Parathyroid adenoma (tissue), 2 donors: ENCODE data around the gene PSG1.
A peak's percentile ranks its signal among the peaks of the same experiment; 100 is the strongest.
"Not testable (repeated sequence)": the region's sequence is repeated elsewhere in the genome, so short reads cannot be mapped to it uniquely, and the experiment has no call there.

Experiments used
- H2AFZ ChIP-seq: fragments of 300-600 bp; sonication (generic); one replicate; pipeline ENCODE4 v1.7.0; 2017; ENCODE audit warnings: antibody characterized with exemption, mild to moderate bottlenecking
- H3K27ac ChIP-seq: fragments of 300-600 bp; sonication (generic); one replicate; pipeline ENCODE4 v1.7.0; 2017
- H3K27me3 ChIP-seq: fragments of 300-600 bp; sonication (generic); one replicate; pipeline ENCODE4 v1.7.0; 2017; ENCODE audit warnings: low read length; ENCODE audit not compliant: control insufficient read depth, insufficient read depth
- H3K36me3 ChIP-seq: fragments of 300-600 bp; sonication (generic); one replicate; pipeline ENCODE4 v1.7.0; 2017; ENCODE audit warnings: low read length; ENCODE audit not compliant: control insufficient read depth, insufficient read depth
- H3K4me1 ChIP-seq: fragments of 300-600 bp; sonication (generic); one replicate; pipeline ENCODE4 v1.7.0; 2017; ENCODE audit warnings: control low read depth
- H3K4me2 ChIP-seq: fragments of 300-600 bp; sonication (generic); one replicate; pipeline ENCODE4 v1.7.0; 2017; ENCODE audit warnings: low read length
- H3K4me3 ChIP-seq: fragments of 300-600 bp; sonication (generic); one replicate; pipeline ENCODE4 v1.7.0; 2017; ENCODE audit warnings: low read depth, low read length
- H3K79me2 ChIP-seq: fragments of 300-600 bp; sonication (generic); one replicate; pipeline ENCODE4 v1.7.0; 2017; ENCODE audit warnings: control low read depth
- H3K9ac ChIP-seq: fragments of 300-600 bp; sonication (generic); one replicate; pipeline ENCODE4 v1.7.0; 2017; ENCODE audit warnings: mild to moderate bottlenecking
- H3K9me3 ChIP-seq: fragments of 300-600 bp; sonication (generic); one replicate; pipeline ENCODE4 v1.7.0; 2017; ENCODE audit warnings: low read length; ENCODE audit not compliant: control insufficient read depth
- TF ChIP-seq, protein P1 (sequence below): fragments of 300-600 bp; sonication (generic); IDR thresholded peaks from one replicate; pipeline ENCODE4 v1.7.0; 2017; ENCODE audit warnings: antibody characterized with exemption, mild to moderate bottlenecking
- donor health status: primary hyperparathyroidism.

The PSG1 gene

DNA sequence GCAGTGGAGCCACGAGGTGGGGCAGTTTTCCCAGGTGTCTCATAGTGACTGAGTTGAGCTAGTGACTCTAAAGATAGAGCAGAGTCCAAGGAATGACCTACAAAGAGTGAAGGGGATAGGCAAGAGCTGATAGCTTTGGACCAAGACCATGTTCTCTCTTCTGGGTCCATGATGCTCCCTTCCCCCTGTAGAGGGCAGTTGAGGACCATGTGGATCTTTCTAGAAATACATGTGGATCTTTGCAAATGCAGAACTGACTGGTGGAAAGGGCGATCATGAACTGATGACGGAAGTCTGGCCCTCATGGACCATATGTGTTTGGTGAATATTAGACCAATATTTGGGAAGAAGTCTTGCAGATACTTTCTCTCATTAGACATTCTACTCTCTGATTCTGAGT is 6.9 kb downstream of the PSG1 start:
- no peaks in the 10 kb centered on the region for H3K79me2 ChIP-seq
- no peak overlapping the region for H3K9ac ChIP-seq
- H3K27ac ChIP-seq, result no peak overlapping the region
- TF ChIP-seq, protein P1, sequence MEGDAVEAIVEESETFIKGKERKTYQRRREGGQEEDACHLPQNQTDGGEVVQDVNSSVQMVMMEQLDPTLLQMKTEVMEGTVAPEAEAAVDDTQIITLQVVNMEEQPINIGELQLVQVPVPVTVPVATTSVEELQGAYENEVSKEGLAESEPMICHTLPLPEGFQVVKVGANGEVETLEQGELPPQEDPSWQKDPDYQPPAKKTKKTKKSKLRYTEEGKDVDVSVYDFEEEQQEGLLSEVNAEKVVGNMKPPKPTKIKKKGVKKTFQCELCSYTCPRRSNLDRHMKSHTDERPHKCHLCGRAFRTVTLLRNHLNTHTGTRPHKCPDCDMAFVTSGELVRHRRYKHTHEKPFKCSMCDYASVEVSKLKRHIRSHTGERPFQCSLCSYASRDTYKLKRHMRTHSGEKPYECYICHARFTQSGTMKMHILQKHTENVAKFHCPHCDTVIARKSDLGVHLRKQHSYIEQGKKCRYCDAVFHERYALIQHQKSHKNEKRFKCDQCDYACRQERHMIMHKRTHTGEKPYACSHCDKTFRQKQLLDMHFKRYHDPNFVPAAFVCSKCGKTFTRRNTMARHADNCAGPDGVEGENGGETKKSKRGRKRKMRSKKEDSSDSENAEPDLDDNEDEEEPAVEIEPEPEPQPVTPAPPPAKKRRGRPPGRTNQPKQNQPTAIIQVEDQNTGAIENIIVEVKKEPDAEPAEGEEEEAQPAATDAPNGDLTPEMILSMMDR, result no peak
- H3K4me2 ChIP-seq, result no peak overlapping the region
- H3K27me3 ChIP-seq, result no peaks in the 10 kb centered on the region
- H3K36me3 ChIP-seq, result no peaks in the 10 kb centered on the region
- H3K4me1 ChIP-seq, result no peaks in the 10 kb centered on the region
- no peak overlapping the region for H3K4me3 ChIP-seq
- no peaks in the 10 kb centered on the region for H3K9me3 ChIP-seq
- H2AFZ ChIP-seq, result no peak overlapping the region

DNA sequence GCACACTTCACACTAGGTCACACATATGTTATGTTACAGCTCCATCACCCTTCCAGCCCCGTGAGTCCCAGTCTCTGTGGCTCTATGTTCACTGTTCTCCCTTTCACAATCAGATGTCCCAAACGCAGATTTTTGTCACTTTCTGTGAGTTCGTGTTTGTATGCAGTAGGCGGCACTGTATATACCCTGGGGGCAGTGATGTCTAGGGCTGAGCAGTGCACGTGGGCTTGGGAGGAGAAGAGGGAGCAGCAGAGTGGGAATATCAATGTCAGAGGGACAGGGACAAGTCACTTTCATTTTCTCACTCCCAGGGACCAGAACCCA is 22.0 kb downstream of the PSG1 start:
- Histone ChIP-seq H3K4me3 (no peak overlapping the region), H3K36me3 (no peaks in the 10 kb centered on the region), H3K4me1 (no peaks in the 10 kb centered on the region), H3K79me2 (no peaks in the 10 kb centered on the region), H3K4me2 (no peak overlapping the region), H3K27ac (no peak overlapping the region), H3K27me3 (no peaks in the 10 kb centered on the region), H2AFZ (no peak overlapping the region), H3K9me3 (no peaks in the 10 kb centered on the region), H3K9ac (no peak overlapping the region)
- TF ChIP-seq, protein P1, result no peak

GRCh38 chr19:42856866-42857543 is 22.5 kb downstream of the PSG1 start:
- not testable (repeated sequence) for H3K4me3 ChIP-seq, H2AFZ ChIP-seq, H3K9ac ChIP-seq, H3K4me2 ChIP-seq, H3K36me3 ChIP-seq, H3K4me1 ChIP-seq, H3K27ac ChIP-seq, H3K27me3 ChIP-seq, H3K9me3 ChIP-seq, H3K79me2 ChIP-seq
- TF ChIP-seq, protein P1, result peak; percentile 57

DNA sequence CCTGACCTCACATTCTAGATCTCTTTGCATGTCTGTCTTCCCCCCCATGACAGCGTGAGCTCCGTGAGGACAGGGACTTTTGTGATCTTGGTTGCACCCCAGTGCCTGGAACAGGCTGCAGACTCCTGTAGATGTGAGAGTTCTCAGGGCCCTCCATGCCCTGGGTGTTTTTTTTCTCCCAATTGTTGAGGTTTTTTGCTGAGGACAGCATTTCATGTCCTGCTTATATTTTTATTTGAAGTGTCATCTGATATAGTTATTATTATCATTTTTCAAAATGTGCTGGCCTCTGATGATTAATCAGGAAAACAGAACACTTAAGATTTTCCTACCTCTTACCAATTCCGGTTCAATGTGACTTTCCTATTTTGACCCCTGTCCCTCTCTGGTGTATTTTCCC is 24.8 kb downstream of the PSG1 start:
- not testable (repeated sequence) for H3K4me3 ChIP-seq, H3K79me2 ChIP-seq, H3K9ac ChIP-seq, H2AFZ ChIP-seq, H3K4me2 ChIP-seq, H3K36me3 ChIP-seq, H3K27me3 ChIP-seq, H3K27ac ChIP-seq, H3K9me3 ChIP-seq
- peaks cover 11% of the 10 kb centered on the region for H3K4me1 ChIP-seq

- H3K36me3 ChIP-seq, H3K4me2 ChIP-seq, H3K4me3 ChIP-seq, H3K79me2 ChIP-seq, H3K9ac ChIP-seq, H3K27me3 ChIP-seq, H3K9me3 ChIP-seq: not testable (repeated sequence)
- Histone ChIP-seq H3K27ac (peak overlapping the region; percentile 72), H3K4me1 (peaks cover 11% of the 10 kb centered on the region), H2AFZ (peak overlapping the region; percentile 19)
Observed at GRCh38 chr19:42853231-42853630, 26.3 kb downstream of the PSG1 start.

DNA sequence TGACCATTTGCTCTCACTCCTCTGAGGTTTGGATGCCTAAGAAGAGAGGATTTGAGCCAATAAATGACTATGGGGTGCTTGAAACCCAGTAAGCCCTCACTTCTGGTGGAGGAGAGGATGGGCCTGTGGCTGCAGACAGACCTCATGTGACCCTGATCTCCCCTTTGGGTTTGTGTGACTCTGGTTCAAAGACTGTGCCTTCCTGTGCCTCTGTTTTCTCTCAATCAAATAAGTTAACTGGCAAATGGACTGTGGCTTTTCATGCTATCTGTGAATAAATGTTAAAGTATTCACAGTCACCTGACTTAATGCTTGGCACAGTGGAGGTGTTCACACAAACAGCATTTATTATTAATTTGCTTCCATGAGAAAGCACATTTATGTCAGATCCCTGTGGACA is 26.7 kb downstream of the PSG1 start:
- not testable (repeated sequence) for H3K36me3 ChIP-seq, H3K79me2 ChIP-seq, H3K27me3 ChIP-seq, H3K9ac ChIP-seq, H3K4me3 ChIP-seq, H3K4me2 ChIP-seq, H3K9me3 ChIP-seq
- peaks cover 11% of the 10 kb centered on the region for H3K4me1 ChIP-seq
- H3K27ac ChIP-seq, result peak overlapping the region; percentile 72
- H2AFZ ChIP-seq, result peak overlapping the region; percentile 19

DNA sequence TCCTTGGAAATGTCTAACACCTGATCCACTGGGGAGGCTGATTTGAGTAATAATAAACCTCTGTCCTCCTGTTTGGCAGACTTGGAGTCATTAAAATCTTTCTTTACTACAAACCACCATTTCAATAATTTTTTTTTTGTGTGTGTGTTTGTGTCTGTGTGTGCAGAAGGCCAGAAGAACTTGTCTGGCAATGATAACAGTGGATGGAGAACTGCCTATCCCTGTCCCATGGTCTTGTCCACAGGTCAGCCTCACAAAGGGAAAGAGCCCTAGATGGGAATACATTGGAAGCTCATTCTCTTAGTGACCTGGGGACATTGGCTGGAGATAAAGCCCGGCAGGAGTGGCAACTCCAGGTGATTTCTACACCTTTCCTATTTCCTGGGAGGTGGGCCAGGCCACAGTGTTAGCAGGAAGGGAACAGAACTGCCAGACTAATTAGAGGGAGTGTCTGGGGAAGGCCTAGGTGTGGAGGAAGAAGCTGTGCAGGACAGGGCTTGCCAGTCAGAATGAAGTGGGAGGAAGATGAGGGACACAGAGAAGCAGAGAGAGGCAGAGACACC is 27.7 kb downstream of the PSG1 start:
- peak overlapping the region; percentile 72 for H3K27ac ChIP-seq

More for the DNA sequence above, 27.7 kb downstream of the PSG1 start:
- peak overlapping the region; percentile 15 for H2AFZ ChIP-seq
- peak overlapping the region; percentile 11 for H3K9ac ChIP-seq
- H3K27me3 ChIP-seq, H3K4me2 ChIP-seq, H3K36me3 ChIP-seq, H3K9me3 ChIP-seq, H3K4me3 ChIP-seq, H3K79me2 ChIP-seq: not testable (repeated sequence)
- peaks cover 11% of the 10 kb centered on the region for H3K4me1 ChIP-seq
